ENCODE measurements around the gene GTPBP3.
A peak's percentile ranks its signal among the peaks of the same experiment; 100 is the strongest.
"Not testable (repeated sequence)": the region's sequence is repeated elsewhere in the genome, so short reads cannot be mapped to it uniquely, and the experiment has no call there.

The GTPBP3 gene

DNA sequence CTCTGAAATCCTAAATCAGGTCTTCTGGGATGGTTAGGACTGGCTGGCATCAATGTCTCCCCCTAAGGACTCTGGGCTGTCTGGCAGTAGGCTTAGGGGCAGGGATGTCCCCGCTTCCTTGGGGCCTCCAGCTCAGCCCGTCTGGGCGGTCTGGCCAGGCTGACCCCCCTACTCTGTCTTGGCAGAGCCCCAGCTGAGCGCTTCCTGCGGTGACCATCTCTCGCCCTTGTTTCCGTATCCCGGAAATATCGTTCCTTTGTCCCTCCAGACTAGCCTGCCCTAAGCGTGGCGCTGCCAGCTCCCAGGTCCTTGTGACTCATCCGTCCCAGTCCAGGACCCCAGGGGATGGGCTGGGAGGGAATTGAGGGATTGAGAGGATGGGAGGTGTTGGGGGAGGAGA lies 11.3 kb downstream of the GTPBP3 start:
- H3K27ac ChIP-seq (ENCODE audit: low read depth, low read length), result peak overlapping the region; percentile 84
- peaks cover 4% of the 10 kb centered on the region; the same call in 1 of the 2 replicates for H3K4me1 ChIP-seq (ENCODE audit: control insufficient read depth, insufficient read depth, low read length)
- H3K36me3 ChIP-seq (ENCODE audit: control insufficient read depth, insufficient read depth, low read length), result no peaks in the 10 kb centered on the region
- H3K9ac ChIP-seq (ENCODE audit: low read depth, low read length), result peak overlapping the region; percentile 50; the same call in 1 of the 2 replicates
- peak overlapping the region; percentile 36; the same call in 1 of the 2 replicates for H3K4me3 ChIP-seq (ENCODE audit: low read depth, low read length)
- H3K27me3 ChIP-seq (ENCODE audit: control insufficient read depth, insufficient read depth, low read length), result no peaks in the 10 kb centered on the region
- no peaks in the 10 kb centered on the region for H3K9me3 ChIP-seq (ENCODE audit: control insufficient read depth, insufficient read depth, low read length)

DNA sequence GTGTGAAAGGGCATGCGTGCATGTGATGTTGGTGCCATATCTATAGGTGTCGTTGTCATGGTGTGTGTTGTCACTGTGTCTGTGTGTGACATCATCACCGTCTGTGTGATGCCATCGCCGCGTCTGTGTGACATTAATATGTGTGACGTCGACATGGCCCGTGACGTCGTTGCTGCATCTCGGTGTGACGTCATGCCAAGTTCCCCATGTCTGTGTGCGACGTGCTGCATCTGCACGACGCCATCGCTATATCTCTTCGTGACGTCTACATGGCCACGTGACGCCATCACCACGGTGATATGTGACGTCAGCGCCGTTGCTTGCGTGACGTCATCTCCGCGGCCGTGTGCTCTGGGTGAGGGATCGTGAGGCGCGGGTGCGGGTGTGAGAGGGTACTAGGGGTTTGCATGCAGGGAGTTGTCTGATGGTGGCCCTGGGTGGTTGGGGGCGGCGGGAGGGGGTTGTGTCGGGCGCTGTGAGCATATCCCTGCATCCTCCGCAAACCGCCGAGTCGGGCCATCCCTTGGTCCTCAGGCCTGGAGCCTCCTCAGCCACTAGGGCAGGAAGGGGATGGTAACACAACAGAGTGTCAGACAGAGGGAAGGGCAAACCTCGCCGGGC lies 14.6 kb downstream of the GTPBP3 start:
- peaks cover 4% of the 10 kb centered on the region; the same call in 1 of the 2 replicates for H3K4me1 ChIP-seq (ENCODE audit: control insufficient read depth, insufficient read depth, low read length)
- no peaks in the 10 kb centered on the region for H3K9me3 ChIP-seq (ENCODE audit: control insufficient read depth, insufficient read depth, low read length)
- no peaks in the 10 kb centered on the region for H3K27me3 ChIP-seq (ENCODE audit: control insufficient read depth, insufficient read depth, low read length)
- H3K27ac ChIP-seq (ENCODE audit: low read depth, low read length), result no peak overlapping the region
- H3K4me3 ChIP-seq (ENCODE audit: low read depth, low read length), result no peak overlapping the region
- no peak overlapping the region for H3K9ac ChIP-seq (ENCODE audit: low read depth, low read length)
- no peaks in the 10 kb centered on the region for H3K36me3 ChIP-seq (ENCODE audit: control insufficient read depth, insufficient read depth, low read length)

DNA sequence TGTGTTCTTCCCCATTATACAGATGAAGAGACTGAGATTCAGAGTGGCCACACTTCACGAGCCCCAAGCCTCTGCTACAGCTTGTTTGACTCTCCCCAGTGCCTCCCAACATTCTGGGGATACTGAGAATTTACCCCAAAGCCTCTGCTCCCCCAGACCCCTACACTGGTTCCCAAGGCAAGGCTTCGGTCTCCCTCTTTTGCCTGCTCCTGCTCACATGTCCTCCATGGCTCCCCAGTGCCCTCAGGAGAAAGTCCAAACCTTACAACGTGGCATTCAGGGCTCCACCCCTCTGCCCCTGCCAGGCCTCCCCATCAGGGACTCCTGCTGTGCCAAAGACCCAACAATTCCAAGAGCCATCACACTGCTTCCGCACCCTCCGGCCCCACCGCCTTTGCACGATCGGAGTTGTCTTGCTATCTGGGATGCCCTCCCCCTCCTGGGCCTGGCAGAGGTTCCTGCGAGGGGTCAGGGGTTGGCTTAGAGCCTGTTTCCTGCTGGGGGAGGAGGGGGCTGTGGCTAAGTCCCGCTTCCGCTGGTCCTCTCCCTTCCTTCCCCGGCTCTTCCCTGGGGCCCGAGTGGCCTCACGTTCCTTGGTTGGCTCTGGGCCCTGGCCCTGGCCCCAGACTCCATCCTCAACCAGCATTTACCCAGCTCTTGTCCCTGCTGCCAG lies 15.4 kb downstream of the GTPBP3 start:
- Histone ChIP-seq H3K27ac (ENCODE audit: low read depth, low read length) (no peak overlapping the region), H3K36me3 (ENCODE audit: control insufficient read depth, insufficient read depth, low read length) (no peaks in the 10 kb centered on the region), H3K9ac (ENCODE audit: low read depth, low read length) (no peak overlapping the region), H3K4me1 (ENCODE audit: control insufficient read depth, insufficient read depth, low read length) (peaks cover 4% of the 10 kb centered on the region; the same call in 1 of the 2 replicates), H3K9me3 (ENCODE audit: control insufficient read depth, insufficient read depth, low read length) (no peaks in the 10 kb centered on the region), H3K4me3 (ENCODE audit: low read depth, low read length) (no peak overlapping the region), H3K27me3 (ENCODE audit: control insufficient read depth, insufficient read depth, low read length) (no peaks in the 10 kb centered on the region)

DNA sequence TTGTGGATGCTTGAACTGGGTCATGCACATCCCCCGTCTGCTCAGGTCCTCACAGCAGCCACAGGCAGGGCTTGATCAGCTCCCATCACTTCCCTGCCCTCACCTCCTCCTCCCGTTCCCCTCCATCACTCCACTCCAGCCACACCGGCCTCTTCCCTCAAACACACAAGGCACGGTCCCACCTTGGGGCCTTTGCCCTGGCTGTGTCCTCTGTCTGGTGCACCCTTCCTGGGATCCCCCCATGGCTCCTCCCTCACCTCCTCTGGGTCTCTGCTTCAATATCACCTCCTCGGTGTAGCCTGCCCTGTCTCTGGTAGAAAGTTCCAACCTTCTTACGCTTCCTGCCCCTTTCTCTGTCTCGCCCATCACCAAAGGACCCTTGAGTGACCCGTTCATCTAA lies 16.0 kb downstream of the GTPBP3 start:
- Histone ChIP-seq H3K9ac (ENCODE audit: low read depth, low read length) (no peak overlapping the region), H3K4me3 (ENCODE audit: low read depth, low read length) (no peak overlapping the region), H3K4me1 (ENCODE audit: control insufficient read depth, insufficient read depth, low read length) (peaks cover 4% of the 10 kb centered on the region; the same call in 1 of the 2 replicates), H3K36me3 (ENCODE audit: control insufficient read depth, insufficient read depth, low read length) (no peaks in the 10 kb centered on the region), H3K9me3 (ENCODE audit: control insufficient read depth, insufficient read depth, low read length) (no peaks in the 10 kb centered on the region), H3K27ac (ENCODE audit: low read depth, low read length) (no peak overlapping the region), H3K27me3 (ENCODE audit: control insufficient read depth, insufficient read depth, low read length) (no peaks in the 10 kb centered on the region)

DNA sequence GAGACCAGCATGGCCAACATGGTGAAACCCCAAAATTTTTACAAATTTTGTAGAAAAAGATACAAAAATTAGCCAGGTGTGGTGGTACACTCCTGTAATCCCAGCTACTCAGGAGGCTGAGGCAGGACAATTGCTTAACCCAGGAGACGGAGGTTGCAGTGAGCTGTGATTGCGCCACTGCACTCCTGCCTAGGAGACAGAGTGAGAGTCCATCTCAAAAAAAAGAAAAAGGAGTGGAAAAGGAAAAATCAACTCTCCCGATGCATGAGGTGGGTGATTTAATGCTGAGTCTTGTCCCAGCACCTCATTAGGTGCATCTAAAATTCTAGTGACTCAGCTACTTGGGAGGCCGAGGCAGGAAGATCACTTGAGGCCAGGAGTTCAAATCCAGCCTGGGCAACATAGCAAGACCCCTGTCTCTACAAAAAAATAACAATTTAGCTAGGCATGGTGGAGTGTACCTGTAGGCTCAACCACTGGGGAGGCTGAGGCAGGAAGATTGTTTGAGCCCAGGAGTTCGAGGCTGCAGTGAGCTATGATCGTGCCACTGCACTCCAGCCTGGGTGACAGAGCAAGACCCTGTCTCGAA lies 19.8 kb downstream of the GTPBP3 start:
- H3K9me3 ChIP-seq (ENCODE audit: control insufficient read depth, insufficient read depth, low read length), result no peaks in the 10 kb centered on the region
- no peaks in the 10 kb centered on the region for H3K4me1 ChIP-seq (ENCODE audit: control insufficient read depth, insufficient read depth, low read length)
- no peaks in the 10 kb centered on the region for H3K36me3 ChIP-seq (ENCODE audit: control insufficient read depth, insufficient read depth, low read length)
- no peak overlapping the region for H3K4me3 ChIP-seq (ENCODE audit: low read depth, low read length)
- H3K27me3 ChIP-seq (ENCODE audit: control insufficient read depth, insufficient read depth, low read length), result no peaks in the 10 kb centered on the region
- no peak overlapping the region for H3K27ac ChIP-seq (ENCODE audit: low read depth, low read length)
- no peak overlapping the region for H3K9ac ChIP-seq (ENCODE audit: low read depth, low read length)

DNA sequence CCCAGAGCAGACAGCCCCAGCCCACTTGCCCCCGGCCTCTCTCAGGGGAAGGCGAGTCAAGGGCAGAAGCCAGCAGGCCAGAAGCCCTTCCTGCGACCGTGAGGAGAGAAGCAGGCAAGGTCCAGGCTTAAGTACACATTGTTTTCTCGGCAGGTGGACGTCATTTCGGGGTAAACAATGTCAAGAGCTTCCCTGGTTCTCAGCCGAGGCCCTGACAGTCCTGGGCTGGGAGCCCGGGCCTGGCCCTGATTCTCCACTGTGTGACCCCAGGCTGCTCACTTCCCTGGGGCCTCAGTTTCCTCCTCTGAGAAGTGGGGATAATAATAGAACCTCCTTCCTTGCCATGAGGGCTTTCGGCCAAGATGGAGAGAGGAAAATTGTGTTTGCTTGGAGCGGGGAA lies 20.4 kb downstream of the GTPBP3 start:
- no peaks in the 10 kb centered on the region for H3K4me1 ChIP-seq (ENCODE audit: control insufficient read depth, insufficient read depth, low read length)
- no peak overlapping the region for H3K27ac ChIP-seq (ENCODE audit: low read depth, low read length)
- H3K9me3 ChIP-seq (ENCODE audit: control insufficient read depth, insufficient read depth, low read length), result no peaks in the 10 kb centered on the region
- no peak overlapping the region for H3K4me3 ChIP-seq (ENCODE audit: low read depth, low read length)
- no peaks in the 10 kb centered on the region for H3K27me3 ChIP-seq (ENCODE audit: control insufficient read depth, insufficient read depth, low read length)
- no peaks in the 10 kb centered on the region for H3K36me3 ChIP-seq (ENCODE audit: control insufficient read depth, insufficient read depth, low read length)
- H3K9ac ChIP-seq (ENCODE audit: low read depth, low read length), result no peak overlapping the region

DNA sequence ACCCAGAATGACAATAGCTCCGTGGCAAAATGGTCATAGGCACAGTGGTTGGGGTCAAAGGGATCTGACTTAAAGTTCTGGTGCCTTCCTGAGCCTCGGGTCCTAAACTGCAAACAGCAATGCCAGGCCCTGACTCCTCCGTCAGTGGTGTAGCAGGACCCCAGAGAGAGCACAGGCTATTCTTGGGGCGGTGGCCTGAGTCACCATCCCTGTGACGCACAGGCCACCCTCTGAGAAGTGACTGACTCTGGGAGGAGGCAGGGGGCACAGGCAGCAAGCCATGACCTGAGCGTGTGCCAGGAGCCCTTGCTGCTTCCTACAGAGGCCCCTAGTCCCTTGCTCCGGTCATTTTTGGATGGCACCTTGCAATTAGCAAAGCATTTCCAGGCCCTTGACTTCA lies 21.0 kb downstream of the GTPBP3 start:
- Histone ChIP-seq H3K4me1 (ENCODE audit: control insufficient read depth, insufficient read depth, low read length) (no peaks in the 10 kb centered on the region), H3K4me3 (ENCODE audit: low read depth, low read length) (no peak overlapping the region), H3K36me3 (ENCODE audit: control insufficient read depth, insufficient read depth, low read length) (no peaks in the 10 kb centered on the region), H3K9ac (ENCODE audit: low read depth, low read length) (no peak overlapping the region), H3K9me3 (ENCODE audit: control insufficient read depth, insufficient read depth, low read length) (no peaks in the 10 kb centered on the region), H3K27ac (ENCODE audit: low read depth, low read length) (no peak overlapping the region), H3K27me3 (ENCODE audit: control insufficient read depth, insufficient read depth, low read length) (no peaks in the 10 kb centered on the region)

DNA sequence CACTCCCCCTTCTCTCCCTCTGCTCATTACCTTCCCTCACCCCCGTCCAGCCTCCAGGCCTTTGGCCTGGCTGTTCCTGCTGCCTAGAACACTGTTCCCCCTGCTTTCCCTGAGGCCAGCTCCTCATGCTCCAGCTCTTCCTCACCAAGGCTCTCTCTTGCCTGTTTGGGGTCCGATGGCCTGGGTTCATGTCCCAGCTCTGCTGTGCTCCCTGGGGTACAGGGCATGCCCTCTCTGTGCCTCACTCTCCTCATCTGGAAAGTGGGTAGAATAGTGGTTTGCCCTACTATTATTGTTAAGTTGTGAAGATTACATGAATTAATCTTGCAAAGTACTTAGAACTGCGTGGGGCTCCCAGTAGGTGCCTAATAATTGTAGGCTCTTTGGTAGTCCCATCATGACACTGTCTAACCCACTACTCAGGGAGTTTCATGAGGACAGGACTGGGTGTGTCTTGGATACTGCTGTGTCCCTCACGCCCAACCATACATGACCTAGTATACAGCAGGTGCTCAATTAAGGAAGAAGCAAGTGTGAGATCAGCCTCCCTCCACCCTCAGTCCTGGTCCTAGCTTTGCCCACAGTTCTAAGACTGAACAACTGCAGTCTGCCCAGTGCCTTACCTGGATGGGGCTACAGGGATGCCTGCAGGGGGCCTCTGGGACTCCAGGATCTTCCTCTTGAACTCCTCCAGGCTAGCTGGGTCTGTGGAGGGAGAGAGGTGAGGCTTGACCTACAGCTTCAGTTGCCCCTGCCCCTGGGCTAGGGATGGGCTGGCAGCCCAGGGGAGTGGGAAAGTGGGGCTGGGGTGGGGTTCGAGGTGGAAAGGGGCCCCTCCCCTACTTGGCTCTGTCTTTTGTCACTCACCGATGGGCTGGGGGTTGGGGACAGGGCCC lies 22.8 kb downstream of the GTPBP3 start:
- no peaks in the 10 kb centered on the region for H3K36me3 ChIP-seq (ENCODE audit: control insufficient read depth, insufficient read depth, low read length)
- no peaks in the 10 kb centered on the region for H3K9me3 ChIP-seq (ENCODE audit: control insufficient read depth, insufficient read depth, low read length)
- H3K27ac ChIP-seq (ENCODE audit: low read depth, low read length), result no peak overlapping the region
- H3K4me3 ChIP-seq (ENCODE audit: low read depth, low read length), result no peak overlapping the region
- H3K27me3 ChIP-seq (ENCODE audit: control insufficient read depth, insufficient read depth, low read length), result no peaks in the 10 kb centered on the region
- H3K9ac ChIP-seq (ENCODE audit: low read depth, low read length), result no peak overlapping the region
- no peaks in the 10 kb centered on the region for H3K4me1 ChIP-seq (ENCODE audit: control insufficient read depth, insufficient read depth, low read length)

DNA sequence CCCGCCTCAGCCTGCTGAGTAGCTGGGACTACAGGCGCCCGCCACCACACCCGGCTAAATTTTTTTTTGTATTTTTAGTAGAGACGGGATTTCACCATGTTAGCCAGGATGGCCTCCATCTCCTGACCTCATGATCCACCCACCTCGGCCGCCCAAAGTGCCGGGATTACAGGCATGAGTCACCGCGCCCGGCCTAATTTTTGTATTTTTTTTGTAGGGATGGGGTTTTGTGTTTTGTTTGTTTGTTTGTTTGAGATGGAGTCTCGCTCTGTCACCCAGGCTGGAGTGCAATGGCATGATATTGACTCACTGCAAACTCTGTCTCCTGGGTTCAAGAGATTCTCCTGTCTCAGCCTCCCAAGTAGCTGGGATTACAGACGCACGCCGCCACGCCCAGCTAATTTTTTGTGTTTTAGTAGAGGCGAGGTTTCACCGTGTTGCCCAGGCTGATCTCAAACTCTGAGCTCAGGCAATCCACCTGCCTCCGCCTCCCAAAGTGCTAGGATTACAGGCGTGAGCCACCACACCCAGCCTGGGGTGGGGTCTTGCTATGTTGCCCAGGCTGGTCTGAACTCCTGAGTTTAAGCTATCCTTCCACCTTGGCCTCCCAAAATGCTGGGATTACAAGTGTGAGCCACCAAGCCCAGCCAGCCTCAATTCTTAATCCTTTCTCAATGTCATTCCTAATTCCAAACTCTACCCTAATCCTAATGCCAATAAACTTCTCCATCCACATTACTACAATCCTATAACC lies 26.7 kb downstream of the GTPBP3 start:
- H3K4me1 ChIP-seq (ENCODE audit: control insufficient read depth, insufficient read depth, low read length); H3K27me3 ChIP-seq (ENCODE audit: control insufficient read depth, insufficient read depth, low read length); H3K9ac ChIP-seq (ENCODE audit: low read depth, low read length); H3K9me3 ChIP-seq (ENCODE audit: control insufficient read depth, insufficient read depth, low read length); H3K27ac ChIP-seq (ENCODE audit: low read depth, low read length); H3K36me3 ChIP-seq (ENCODE audit: control insufficient read depth, insufficient read depth, low read length); H3K4me3 ChIP-seq (ENCODE audit: low read depth, low read length): not testable (repeated sequence)

DNA sequence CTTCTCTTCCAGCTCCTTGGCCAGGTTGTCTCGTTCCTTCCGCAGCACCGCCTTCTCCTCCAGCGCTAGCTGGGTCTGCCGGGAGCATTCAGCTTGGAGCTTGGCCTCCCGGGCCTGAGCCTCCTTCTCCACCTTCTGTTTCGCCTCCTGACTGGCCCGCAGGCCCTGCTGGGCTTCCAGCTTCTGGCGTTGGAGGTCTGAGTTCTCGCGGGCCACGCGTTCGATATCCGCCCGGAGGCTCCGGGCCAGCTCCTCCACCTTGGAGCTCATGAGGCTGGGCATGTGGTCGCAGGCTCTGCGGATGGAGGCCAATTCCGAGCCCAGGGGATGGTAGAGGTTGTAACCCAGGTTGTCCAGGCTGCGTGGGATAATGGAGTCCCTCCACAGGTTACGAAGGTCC lies 28.0 kb downstream of the GTPBP3 start:
- Histone ChIP-seq H3K36me3 (ENCODE audit: control insufficient read depth, insufficient read depth, low read length) (no peaks in the 10 kb centered on the region), H3K27me3 (ENCODE audit: control insufficient read depth, insufficient read depth, low read length) (no peaks in the 10 kb centered on the region), H3K27ac (ENCODE audit: low read depth, low read length) (no peak overlapping the region), H3K9ac (ENCODE audit: low read depth, low read length) (no peak overlapping the region), H3K4me1 (ENCODE audit: control insufficient read depth, insufficient read depth, low read length) (no peaks in the 10 kb centered on the region), H3K9me3 (ENCODE audit: control insufficient read depth, insufficient read depth, low read length) (no peaks in the 10 kb centered on the region), H3K4me3 (ENCODE audit: low read depth, low read length) (no peak overlapping the region)

All from HUES48 (cell line).